HCT116 (cell line): ENCODE results near the gene HES5. TPM values are rescaled to one million over a fixed set of nuclear protein-coding genes. Genes with fewer than 3 reads are reported as not detected.

Experiments used
- ATAC-seq: fragments of 200-7000 bp; cut with Tn5 transposase; 2 replicates; pipeline ENCODE4 v1.9.1; 2020; ENCODE audit warnings: mild to moderate bottlenecking, moderate library complexity
- BruUV-seq: library from RNA; stranded (reverse); fragments of 400-500 nt; replicated peaks from 2 replicates; lab custom pipeline; 2021; lab: Mats Ljungman, UMichigan
- CTCF ChIA-PET: fragments of 300-600 bp; sonication (Branson Sonifier 250); formaldehyde crosslinking; loops from one replicate; lab custom pipeline; 2021; ENCODE audit warnings: antibody characterized with exemption; lab: Charles Lee
- POLR2A ChIA-PET: fragments of 300-600, 350-600 bp; sonication (Branson Sonifier 250); formaldehyde crosslinking; loops from one replicate; lab custom pipeline; 2021; ENCODE audit warnings: antibody characterized with exemption; lab: Charles Lee
- RAD21 ChIA-PET, 2 experiments: fragments of 300-600 bp; sonication (Branson Sonifier 250); formaldehyde crosslinking; loops; one replicate each; lab custom pipeline; 2023; ENCODE audit warnings: low total read pairs in 2 of 2; ENCODE audit not compliant: uncharacterized antibody in 2 of 2, unreplicated experiment in 2 of 2, low non-redundant PET in 1 of 2; lab: Charles Lee
- DNase-seq: peaks from one replicate; pipeline ENCODE4 v3.0.0-alpha.2; 2010; ENCODE audit warnings: low read depth, low spot score
- H2AFZ ChIP-seq: fragments of 200-600 bp; shearing (Covaris generic), sonication (generic); 2 replicates; pipeline ENCODE4 v1.6.1; 2017; ENCODE audit warnings: low read depth, mixed run types, mixed read lengths, antibody characterized with exemption, low read length; ENCODE audit not compliant: poor library complexity, severe bottlenecking
- H3K27ac ChIP-seq: 2 replicates; pipeline ENCODE4 v1.5.1; 2012; ENCODE audit warnings: low read depth, low read length
- H3K27me3 ChIP-seq: fragments of 200-600 bp; sonication (generic); 2 replicates; pipeline ENCODE4 v1.6.1; 2016; ENCODE audit warnings: mixed run types, low read length, mixed read lengths; ENCODE audit not compliant: insufficient read depth
- H3K36me3 ChIP-seq, 2 experiments: fragments of 200-500 bp in 1 of 2; fragments of 200-600 bp in 1 of 2; sonication (Bioruptor generic) in 1 of 2; sonication (generic) in 1 of 2; 2 replicates each; pipeline versions ENCODE4 v1.5.1 to v1.6.1; 2014 to 2016; ENCODE audit warnings: low read length in 2 of 2, inconsistent platforms in 1 of 2, mixed read lengths in 1 of 2, mixed run types in 1 of 2; ENCODE audit not compliant: insufficient read depth in 2 of 2, control insufficient read depth in 1 of 2
- H3K4me1 ChIP-seq, 2 experiments: fragments of 200-600 bp in 1 of 2; sonication (generic) in 1 of 2; 2 replicates each; pipeline versions ENCODE4 v1.5.1 to v1.6.1; 2012 to 2017; ENCODE audit warnings: low read length in 2 of 2, inconsistent platforms in 1 of 2, mild to moderate bottlenecking in 1 of 2, mixed read lengths in 1 of 2, mixed run types in 1 of 2, moderate library complexity in 1 of 2; ENCODE audit not compliant: insufficient read depth in 2 of 2, control insufficient read depth in 1 of 2
- H3K4me2 ChIP-seq: fragments of 200-600 bp; sonication (generic); 2 replicates; pipeline ENCODE4 v1.6.1; 2017; ENCODE audit warnings: mixed run types, low read length, mixed read lengths
- H3K4me3 ChIP-seq, 2 experiments: fragments of 200-600 bp in 1 of 2; sonication (generic) in 1 of 2; replicated peaks in 1 of 2; 2 replicates each; pipeline ENCODE4 v1.5.1; 2011 to 2016; ENCODE audit warnings: low read length in 2 of 2, control low read depth in 1 of 2, low read depth in 1 of 2, mild to moderate bottlenecking in 1 of 2, mixed read lengths in 1 of 2, mixed run types in 1 of 2
- H3K79me2 ChIP-seq: fragments of 200-600 bp; sonication (generic); 2 replicates; pipeline ENCODE4 v1.6.1; 2017; ENCODE audit warnings: mild to moderate bottlenecking, mixed run types, low read length, moderate library complexity, mixed read lengths; ENCODE audit not compliant: insufficient read depth
- H3K9ac ChIP-seq: fragments of 200-600 bp; sonication (generic); 2 replicates; pipeline ENCODE4 v1.6.1; 2016; ENCODE audit warnings: low read length, mixed read lengths
- H3K9me2 ChIP-seq: fragments of 200-600 bp; sonication (generic), shearing (Covaris generic); 2 replicates; pipeline ENCODE4 v1.6.1; 2017; ENCODE audit warnings: mixed run types, mild to moderate bottlenecking, moderate library complexity; ENCODE audit not compliant: insufficient read depth
- H3K9me3 ChIP-seq, 2 experiments: fragments of 200-500 bp in 1 of 2; fragments of 200-600 bp in 1 of 2; sonication (Bioruptor generic) in 1 of 2; sonication (generic) in 1 of 2; 2 replicates each; pipeline ENCODE4 v1.6.1; 2014 to 2017; ENCODE audit warnings: low read length in 2 of 2, mixed read lengths in 2 of 2, inconsistent platforms in 1 of 2, low read depth in 1 of 2, mild to moderate bottlenecking in 1 of 2, mixed run types in 1 of 2, moderate library complexity in 1 of 2; ENCODE audit not compliant: control insufficient read depth in 1 of 2, insufficient read depth in 1 of 2
- H4K20me1 ChIP-seq: fragments of 200-600 bp; sonication (generic), shearing (Covaris generic); 2 replicates; pipeline ENCODE4 v1.6.1; 2017; ENCODE audit warnings: mixed run types, mild to moderate bottlenecking, moderate library complexity; ENCODE audit not compliant: insufficient read depth
- CBX3 ChIP-seq: IDR thresholded peaks from 2 replicates; pipeline ENCODE4 v1.6.1; 2012; ENCODE audit warnings: low read depth
- CEBPB ChIP-seq: IDR thresholded peaks from 2 replicates; pipeline ENCODE4 v1.6.1; 2012; ENCODE audit warnings: low read depth
- CTCF ChIP-seq, 3 experiments: fragments of 200-600 bp in 1 of 3; sonication (generic) in 1 of 3; IDR thresholded peaks in 2 of 3; conservative IDR thresholded peaks in 1 of 3; 2 replicates each; pipeline ENCODE4 v1.5.1; 2012 to 2017; ENCODE audit warnings: low read depth in 2 of 3, low read length in 2 of 3, antibody characterized with exemption in 1 of 3, borderline replicate concordance in 1 of 3, control low read depth in 1 of 3, mild to moderate bottlenecking in 1 of 3, mixed read lengths in 1 of 3, mixed run types in 1 of 3, moderate library complexity in 1 of 3; ENCODE audit not compliant: insufficient read depth in 1 of 3
- EGR1 ChIP-seq: IDR thresholded peaks from 2 replicates; pipeline ENCODE4 v1.6.1; 2012; ENCODE audit warnings: low read depth
- ELF1 ChIP-seq: IDR thresholded peaks from 2 replicates; pipeline ENCODE4 v1.6.1; 2012; ENCODE audit warnings: low read depth, borderline replicate concordance
- EZH2 ChIP-seq: fragments of 200-600 bp; sonication (generic); IDR thresholded peaks from 2 replicates; pipeline ENCODE4 v1.6.1; 2017; ENCODE audit warnings: antibody characterized with exemption, mixed run types
- FOSL1 ChIP-seq: IDR thresholded peaks from 2 replicates; pipeline ENCODE4 v1.6.1; 2012; ENCODE audit warnings: low read depth
- JUND ChIP-seq: IDR thresholded peaks from 2 replicates; pipeline ENCODE4 v1.6.1; 2012
- MAX ChIP-seq: IDR thresholded peaks from 2 replicates; pipeline ENCODE4 v1.6.1; 2012
- POLR2A ChIP-seq: IDR thresholded peaks from 2 replicates; pipeline ENCODE4 v1.7.0; 2011; ENCODE audit warnings: borderline replicate concordance; ENCODE audit not compliant: insufficient read depth, insufficient read length; ENCODE audit errors: extremely low read depth
- POLR2AphosphoS5 ChIP-seq: IDR thresholded peaks from 2 replicates; pipeline ENCODE4 v1.6.1; 2011; ENCODE audit warnings: mild to moderate bottlenecking, low read depth, low read length, moderate library complexity
- RAD21 ChIP-seq: IDR thresholded peaks from 2 replicates; pipeline ENCODE4 v1.6.1; 2012; ENCODE audit warnings: low read depth, mild to moderate bottlenecking
- SIN3A ChIP-seq: IDR thresholded peaks from 2 replicates; pipeline ENCODE4 v1.6.1; 2012; ENCODE audit warnings: low read depth
- SP1 ChIP-seq: IDR thresholded peaks from 2 replicates; pipeline ENCODE4 v1.6.1; 2012; ENCODE audit warnings: low read depth
- SRF ChIP-seq: IDR thresholded peaks from 2 replicates; pipeline ENCODE4 v1.6.1; 2012; ENCODE audit warnings: low read depth
- TCF7L2 ChIP-seq: IDR thresholded peaks from 2 replicates; pipeline ENCODE4 v1.7.0; 2011; ENCODE audit warnings: borderline replicate concordance, inconsistent platforms; ENCODE audit not compliant: insufficient read depth, insufficient read length; ENCODE audit errors: extremely low read depth
- ZBTB33 ChIP-seq: IDR thresholded peaks from 2 replicates; pipeline ENCODE4 v1.6.1; 2011; ENCODE audit warnings: mild to moderate bottlenecking, low read length, moderate library complexity; ENCODE audit not compliant: insufficient replicate concordance; ENCODE audit errors: extremely low read depth
- ZNF274 ChIP-seq: fragments of 200-500 bp; sonication (Bioruptor generic); IDR thresholded peaks from 2 replicates; pipeline ENCODE4 v1.6.1; 2014; ENCODE audit warnings: mild to moderate bottlenecking, low read depth, low read length, inconsistent platforms
- intact Hi-C: fragments of 100-400 bp; cut with micrococcal nuclease; formaldehyde crosslinking; loops from 2 replicates; pipeline ENCODE4 v1.10.0; 2022
- total RNA-seq: library from RNA; stranded (reverse); gene quantifications from one replicate; pipeline ENCODE4 v1.2.1, GENCODE V29; 2021; ENCODE audit not compliant: unreplicated experiment
- TF ChIP-seq, protein P1 (sequence below): IDR thresholded peaks from 2 replicates; pipeline ENCODE4 v1.6.1; 2012; ENCODE audit warnings: low read depth

Gene HES5
- total RNA-seq, 1 experiment from 2014 or later: not detected

DNA sequence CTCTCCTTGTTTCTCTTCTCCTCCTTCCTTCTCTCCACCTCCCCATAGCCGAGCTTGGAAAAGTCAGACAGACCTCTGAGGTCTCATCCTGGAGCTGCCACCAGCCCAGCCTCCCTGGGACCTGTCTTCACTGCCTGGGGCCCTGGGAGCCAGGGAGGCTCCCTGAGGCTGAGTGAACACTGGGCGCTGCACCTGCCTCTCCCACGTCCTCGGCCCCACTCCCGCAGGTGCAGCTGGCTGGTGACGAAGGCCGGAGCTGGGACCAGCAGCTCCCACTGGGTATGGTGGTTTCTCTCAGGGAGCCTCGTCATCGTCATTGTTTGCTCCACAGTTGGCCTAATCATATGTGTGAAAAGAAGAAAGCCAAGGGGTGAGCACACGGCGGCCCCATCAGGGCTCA lies 31.4 kb upstream of the HES5 start:
- Histone ChIP-seq H3K36me3 (no peaks in the 10 kb centered on the region), H4K20me1 (no peaks in the 10 kb centered on the region), H3K27me3 (no peaks in the 10 kb centered on the region), H3K9ac (no peak overlapping the region), H3K4me3 (no peak overlapping the region), H3K4me1 (no peaks in the 10 kb centered on the region), H3K27ac (no peak overlapping the region), H2AFZ (no peak overlapping the region), H3K9me3 (no peaks in the 10 kb centered on the region), H3K9me2 (no peaks in the 10 kb centered on the region), H3K79me2 (no peaks in the 10 kb centered on the region), H3K4me2 (no peak overlapping the region)
- ChIA-PET POLR2A (no interaction called here), RAD21 (no interaction called here), CTCF (no interaction called here)
- TF ChIP-seq TCF7L2 (no peak), POLR2A (no peak), RAD21 (no peak), ZBTB33 (no peak), JUND (no peak), EGR1 (no peak), FOSL1 (no peak), SP1 (no peak), MAX (no peak), CTCF (IDR thresholded peaks at IDR 0.05 in 2 of 3, conservative IDR thresholded peaks at IDR 0.05 in 1 of 3; ENCODE audit: borderline replicate concordance in 1 of 3, insufficient read depth in 1 of 3, low read depth in 2 of 3, low read length in 2 of 3) (no peak), SIN3A (no peak), POLR2AphosphoS5 (no peak), EZH2 (no peak), ZNF274 (no peak), SRF (no peak), CBX3 (no peak), CEBPB (no peak), ELF1 (no peak)
- TF ChIP-seq, protein P1, sequence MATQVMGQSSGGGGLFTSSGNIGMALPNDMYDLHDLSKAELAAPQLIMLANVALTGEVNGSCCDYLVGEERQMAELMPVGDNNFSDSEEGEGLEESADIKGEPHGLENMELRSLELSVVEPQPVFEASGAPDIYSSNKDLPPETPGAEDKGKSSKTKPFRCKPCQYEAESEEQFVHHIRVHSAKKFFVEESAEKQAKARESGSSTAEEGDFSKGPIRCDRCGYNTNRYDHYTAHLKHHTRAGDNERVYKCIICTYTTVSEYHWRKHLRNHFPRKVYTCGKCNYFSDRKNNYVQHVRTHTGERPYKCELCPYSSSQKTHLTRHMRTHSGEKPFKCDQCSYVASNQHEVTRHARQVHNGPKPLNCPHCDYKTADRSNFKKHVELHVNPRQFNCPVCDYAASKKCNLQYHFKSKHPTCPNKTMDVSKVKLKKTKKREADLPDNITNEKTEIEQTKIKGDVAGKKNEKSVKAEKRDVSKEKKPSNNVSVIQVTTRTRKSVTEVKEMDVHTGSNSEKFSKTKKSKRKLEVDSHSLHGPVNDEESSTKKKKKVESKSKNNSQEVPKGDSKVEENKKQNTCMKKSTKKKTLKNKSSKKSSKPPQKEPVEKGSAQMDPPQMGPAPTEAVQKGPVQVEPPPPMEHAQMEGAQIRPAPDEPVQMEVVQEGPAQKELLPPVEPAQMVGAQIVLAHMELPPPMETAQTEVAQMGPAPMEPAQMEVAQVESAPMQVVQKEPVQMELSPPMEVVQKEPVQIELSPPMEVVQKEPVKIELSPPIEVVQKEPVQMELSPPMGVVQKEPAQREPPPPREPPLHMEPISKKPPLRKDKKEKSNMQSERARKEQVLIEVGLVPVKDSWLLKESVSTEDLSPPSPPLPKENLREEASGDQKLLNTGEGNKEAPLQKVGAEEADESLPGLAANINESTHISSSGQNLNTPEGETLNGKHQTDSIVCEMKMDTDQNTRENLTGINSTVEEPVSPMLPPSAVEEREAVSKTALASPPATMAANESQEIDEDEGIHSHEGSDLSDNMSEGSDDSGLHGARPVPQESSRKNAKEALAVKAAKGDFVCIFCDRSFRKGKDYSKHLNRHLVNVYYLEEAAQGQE: no peak
- intact Hi-C loops: no loop called here
- ATAC-seq: no peak
- no peak for DNase-seq
- no TSS peak for BruUV-seq
